HEK293 (cell line): Measurements from ENCODE around the gene LIG3.

Experiments
- CTCF ChIA-PET: fragments of 350-600 bp; formaldehyde crosslinking; extraction: SDS; loops from one replicate; lab custom pipeline; 2021; ENCODE audit warnings: antibody characterized with exemption; lab: Yijun Ruan, JAX
- POLR2A ChIA-PET: fragments of 300-600 bp; formaldehyde crosslinking; extraction: SDS; loops from one replicate; lab custom pipeline; 2020; ENCODE audit warnings: antibody characterized with exemption, inconsistent platforms; lab: Yijun Ruan, JAX
- H3K27ac ChIP-seq: fragments of 200-500 bp; sonication (Bioruptor generic); 2 replicates; pipeline ENCODE4 v1.5.1; 2014; ENCODE audit warnings: low read depth, low read length, control low read depth, inconsistent platforms; ENCODE audit errors: extremely low read depth
- H3K36me3 ChIP-seq, 2 experiments: fragments of 200-500 bp in 1 of 2; sonication (Bioruptor generic) in 1 of 2; 1 replicate in 1 of 2; 2 replicates in 1 of 2; pipeline ENCODE4 v1.5.1; 2014 to 2017; ENCODE audit warnings: inconsistent platforms in 2 of 2, low read length in 2 of 2; ENCODE audit not compliant: control insufficient read depth in 2 of 2, insufficient read depth in 1 of 2
- H3K4me1 ChIP-seq: fragments of 200-500 bp; sonication (Bioruptor generic); 2 replicates; pipeline ENCODE4 v1.5.1; 2014; ENCODE audit warnings: mild to moderate bottlenecking, low read length, inconsistent platforms; ENCODE audit not compliant: control insufficient read depth, insufficient read depth
- H3K4me3 ChIP-seq: 2 replicates; pipeline ENCODE4 v1.5.1; 2011; ENCODE audit warnings: low read depth, mild to moderate bottlenecking, control low read depth, low read length, moderate library complexity
- H3K9me3 ChIP-seq: fragments of 200-500 bp; sonication (Bioruptor generic); 2 replicates; pipeline ENCODE4 v1.5.1; 2014; ENCODE audit warnings: low read depth, low read length, inconsistent platforms; ENCODE audit not compliant: control insufficient read depth, insufficient read depth
- BCL11A ChIP-seq: fragments of 450-650 bp; formaldehyde crosslinking; IDR thresholded peaks from 2 replicates; pipeline ENCODE4 v1.5.1; 2016; ENCODE audit warnings: low read depth, missing biosample characterization, missing genetic modification characterization
- CTCF ChIP-seq: fragments of 450-650 bp; formaldehyde crosslinking; IDR thresholded peaks from 2 replicates; pipeline ENCODE4 v1.5.1; 2016; ENCODE audit warnings: missing biosample characterization, missing genetic modification characterization
- GLI4 ChIP-seq: fragments of 450-650 bp; formaldehyde crosslinking; IDR thresholded peaks from 2 replicates; pipeline ENCODE4 v1.5.1; 2016; ENCODE audit warnings: missing biosample characterization, missing genetic modification characterization
- HIC1 ChIP-seq: fragments of 450-650 bp; formaldehyde crosslinking; IDR thresholded peaks from 2 replicates; pipeline ENCODE4 v1.5.1; 2016; ENCODE audit warnings: missing biosample characterization, missing genetic modification characterization
- HOXD13 ChIP-seq: sonication (generic); formaldehyde crosslinking; IDR thresholded peaks from 2 replicates; pipeline ENCODE4 v1.8.0; 2022; ENCODE audit warnings: missing genetic modification reagents, borderline replicate concordance
- MEIS1 ChIP-seq: sonication (generic); formaldehyde crosslinking; IDR thresholded peaks from 2 replicates; pipeline ENCODE4 v1.8.1; 2022; ENCODE audit warnings: missing genetic modification reagents, mild to moderate bottlenecking, borderline replicate concordance
- SALL2 ChIP-seq: fragments of 450-650 bp; formaldehyde crosslinking; IDR thresholded peaks from 2 replicates; pipeline ENCODE4 v1.5.0; 2017; ENCODE audit warnings: missing biosample characterization, mild to moderate bottlenecking, missing genetic modification characterization, borderline replicate concordance
- TSHZ1 ChIP-seq: fragments of 450-650 bp; formaldehyde crosslinking; IDR thresholded peaks from 2 replicates; pipeline ENCODE4 v1.5.1; 2016; ENCODE audit warnings: missing biosample characterization, missing genetic modification characterization, borderline replicate concordance
- YY2 ChIP-seq: fragments of 450-650 bp; formaldehyde crosslinking; IDR thresholded peaks from 2 replicates; pipeline ENCODE4 v1.5.1; 2016; ENCODE audit warnings: missing biosample characterization, missing genetic modification characterization
- ZBTB17 ChIP-seq: fragments of 450-650 bp; formaldehyde crosslinking; IDR thresholded peaks from 2 replicates; pipeline ENCODE4 v1.5.1; 2016; ENCODE audit warnings: missing biosample characterization, missing genetic modification characterization
- ZNF169 ChIP-seq: fragments of 450-650 bp; formaldehyde crosslinking; IDR thresholded peaks from 2 replicates; pipeline ENCODE4 v1.5.1; 2016; ENCODE audit warnings: missing biosample characterization, missing genetic modification characterization
- ZNF24 ChIP-seq: fragments of 450-650 bp; formaldehyde crosslinking; IDR thresholded peaks from 2 replicates; pipeline ENCODE4 v1.5.1; 2016; ENCODE audit warnings: missing biosample characterization, missing genetic modification characterization
- ZNF26 ChIP-seq: fragments of 450-650 bp; formaldehyde crosslinking; IDR thresholded peaks from 2 replicates; pipeline ENCODE4 v1.5.1; 2016; ENCODE audit warnings: missing biosample characterization, missing genetic modification characterization
- ZNF510 ChIP-seq: fragments of 450-650 bp; formaldehyde crosslinking; IDR thresholded peaks from 2 replicates; pipeline ENCODE4 v1.5.1; 2018; ENCODE audit warnings: mild to moderate bottlenecking, missing genetic modification characterization, missing biosample characterization; ENCODE audit not compliant: insufficient replicate concordance
- ZNF561 ChIP-seq: fragments of 450-650 bp; IDR thresholded peaks from 2 replicates; pipeline ENCODE4 v1.5.1; 2018; ENCODE audit warnings: missing biosample characterization, missing genetic modification characterization, borderline replicate concordance
- ZNF596 ChIP-seq: fragments of 450-650 bp; IDR thresholded peaks from 2 replicates; pipeline ENCODE4 v1.5.0; 2018; ENCODE audit warnings: missing biosample characterization, mild to moderate bottlenecking, missing genetic modification characterization, moderate library complexity
- ZNF629 ChIP-seq: fragments of 450-650 bp; formaldehyde crosslinking; IDR thresholded peaks from 2 replicates; pipeline ENCODE4 v1.5.1; 2017; ENCODE audit warnings: missing biosample characterization, missing genetic modification characterization
- ZSCAN4 ChIP-seq: fragments of 450-650 bp; formaldehyde crosslinking; IDR thresholded peaks from 2 replicates; pipeline ENCODE4 v1.5.1; 2017; ENCODE audit warnings: missing biosample characterization, missing genetic modification characterization

Gene LIG3

GRCh38 chr17:35006961-35007360 is 26.6 kb downstream of the LIG3 start:
- Histone ChIP-seq H3K36me3 (peaks cover 8 to 83% of the 10 kb centered on the region in 2 experiments), H3K27ac (no peak overlapping the region), H3K4me3 (no peak overlapping the region), H3K9me3 (no peaks in the 10 kb centered on the region), H3K4me1 (0 out of 2 replicates have a peak, but pooled peaks cover 2% of the 10 kb centered on the region)
- ChIA-PET POLR2A (no interaction called here), CTCF (no interaction called here)
- TF ChIP-seq ZBTB17 (tag by site-specific recombination) (no peak), ZNF169 (tag by site-specific recombination) (no peak), HIC1 (tag by site-specific recombination) (no peak), ZNF629 (tag by site-specific recombination) (no peak), ZNF26 (no peak), ZNF561 (tag by site-specific recombination) (no peak), CTCF (no peak), HOXD13 (CRISPR knock-in tag) (no peak), ZSCAN4 (tag by site-specific recombination) (no peak), BCL11A (tag by site-specific recombination) (no peak), ZNF596 (tag by site-specific recombination) (no peak), MEIS1 (no peak), YY2 (no peak), ZNF510 (tag by site-specific recombination) (no peak), ZNF24 (tag by site-specific recombination) (no peak)

- no peak overlapping the region for H3K4me3 ChIP-seq
- H3K36me3 ChIP-seq = peaks cover 4 to 67% of the 10 kb centered on the region in 2 experiments
- POLR2A ChIA-PET = interaction anchor here (0.9 kb wide), 1 partner anchor 13 kb away, joined by 3 read pairs; no protein-coding TSS in a partner anchor
- H3K4me1 ChIP-seq = 0 out of 2 replicates have a peak, but pooled peaks cover 2% of the 10 kb centered on the region
- no peak for TF ChIP-seq HIC1 (tag by site-specific recombination)
- TF ChIP-seq ZNF169 (tag by site-specific recombination) = no peak
- TF ChIP-seq ZSCAN4 (tag by site-specific recombination) = no peak
- no peak for TF ChIP-seq BCL11A (tag by site-specific recombination)
- TF ChIP-seq GLI4 (tag by site-specific recombination) = no peak
- no peak for TF ChIP-seq TSHZ1 (tag by site-specific recombination)
- TF ChIP-seq SALL2 (tag by site-specific recombination) = no peak
- H3K27ac ChIP-seq = no peak overlapping the region
- CTCF ChIA-PET = interaction anchor here (0.6 to 0.9 kb wide), 3 partner anchors 15 to 109 kb away, joined by 3 to 4 read pairs (median 4); partner anchors contain the start of gene RAD51D
- no peaks in the 10 kb centered on the region for H3K9me3 ChIP-seq
Measured at GRCh38 chr17:35010093-35010492, 29.8 kb downstream of the LIG3 start.
